Subcutaneous adipose tissue (tissue), 4 donors: ENCODE data around the gene GPA33. TPM values are rescaled to one million over a fixed set of nuclear protein-coding genes. Genes with fewer than 3 reads are reported as not detected.

Source experiments
- total RNA-seq, 4 donors: library from RNA; depleted of rRNA; stranded (reverse); fragments of >200 nt; gene quantifications; one replicate each; pipeline ENCODE4 v1.1.0, GENCODE V29; 2016
- TF ChIP-seq, protein P1 (sequence below): fragments of 450-650 bp; IDR thresholded peaks from one replicate; pipeline ENCODE4 v1.5.1; 2016; ENCODE audit warnings: low read depth, mild to moderate bottlenecking, control low read depth, antibody characterized with exemption, moderate library complexity

GPA33 gene
- total RNA-seq, 4 donors from 2014 or later, result 0.75 to 1.2 TPM; not detected in 2

DNA sequence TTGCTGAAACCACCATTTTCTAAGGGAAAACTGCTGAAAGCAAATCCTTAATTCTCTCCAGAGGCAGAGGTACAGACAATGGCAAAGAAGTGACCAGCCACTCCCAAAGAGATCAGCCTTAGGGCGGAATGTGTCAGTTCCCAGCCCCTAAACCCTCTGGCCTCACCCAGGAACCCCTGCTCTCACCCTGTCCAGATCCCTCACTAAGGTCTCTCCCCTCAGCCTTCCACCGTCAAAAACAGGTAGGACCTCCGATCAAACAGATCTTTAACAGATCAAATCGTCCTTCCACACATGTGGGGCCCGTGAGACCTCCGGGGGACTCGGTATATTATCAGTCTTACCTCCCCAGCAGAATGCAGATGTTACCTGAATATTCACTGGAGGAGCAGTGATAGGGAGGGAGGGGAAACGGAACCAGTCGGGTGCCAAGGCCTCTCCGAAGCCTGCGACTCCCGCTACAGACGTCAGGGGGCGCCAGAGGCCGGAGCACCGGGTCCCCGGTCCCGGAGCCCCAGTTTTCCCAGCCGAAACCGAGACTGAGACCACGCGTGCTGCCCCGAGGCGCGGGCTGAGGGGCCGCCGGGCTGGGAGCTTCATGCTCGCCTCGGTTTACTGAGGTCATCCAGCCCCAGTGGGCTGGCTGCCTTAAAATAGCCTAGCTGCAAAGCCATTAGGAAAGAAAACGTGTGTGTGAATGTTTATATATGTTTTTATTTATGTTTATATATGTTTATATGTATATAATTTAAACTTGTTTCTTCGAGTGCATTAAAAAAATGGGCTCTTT is 23.6 kb downstream of the GPA33 start:
- TF ChIP-seq, protein P1, sequence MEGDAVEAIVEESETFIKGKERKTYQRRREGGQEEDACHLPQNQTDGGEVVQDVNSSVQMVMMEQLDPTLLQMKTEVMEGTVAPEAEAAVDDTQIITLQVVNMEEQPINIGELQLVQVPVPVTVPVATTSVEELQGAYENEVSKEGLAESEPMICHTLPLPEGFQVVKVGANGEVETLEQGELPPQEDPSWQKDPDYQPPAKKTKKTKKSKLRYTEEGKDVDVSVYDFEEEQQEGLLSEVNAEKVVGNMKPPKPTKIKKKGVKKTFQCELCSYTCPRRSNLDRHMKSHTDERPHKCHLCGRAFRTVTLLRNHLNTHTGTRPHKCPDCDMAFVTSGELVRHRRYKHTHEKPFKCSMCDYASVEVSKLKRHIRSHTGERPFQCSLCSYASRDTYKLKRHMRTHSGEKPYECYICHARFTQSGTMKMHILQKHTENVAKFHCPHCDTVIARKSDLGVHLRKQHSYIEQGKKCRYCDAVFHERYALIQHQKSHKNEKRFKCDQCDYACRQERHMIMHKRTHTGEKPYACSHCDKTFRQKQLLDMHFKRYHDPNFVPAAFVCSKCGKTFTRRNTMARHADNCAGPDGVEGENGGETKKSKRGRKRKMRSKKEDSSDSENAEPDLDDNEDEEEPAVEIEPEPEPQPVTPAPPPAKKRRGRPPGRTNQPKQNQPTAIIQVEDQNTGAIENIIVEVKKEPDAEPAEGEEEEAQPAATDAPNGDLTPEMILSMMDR, result no peak

DNA sequence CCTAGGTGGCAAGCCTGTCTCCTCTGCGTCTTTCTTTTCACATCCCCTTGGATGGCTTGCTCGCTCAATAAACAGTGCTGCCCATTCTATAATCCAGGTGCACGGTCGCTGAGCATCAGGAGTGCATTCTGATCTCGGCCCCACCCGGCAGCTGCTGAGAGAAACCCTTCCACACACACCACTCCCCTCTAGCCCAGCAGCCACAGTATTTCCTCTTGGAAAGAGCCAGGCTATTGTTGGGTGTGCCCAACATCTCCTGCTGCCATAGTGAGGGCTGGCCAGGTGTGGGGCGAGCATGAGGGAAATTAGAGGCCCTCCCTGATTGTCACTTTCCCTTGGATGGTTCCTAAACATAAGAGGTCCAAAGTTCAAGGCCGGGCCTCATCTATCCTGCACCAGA is 24.7 kb downstream of the GPA33 start:
- TF ChIP-seq, protein P1, result no peak

DNA sequence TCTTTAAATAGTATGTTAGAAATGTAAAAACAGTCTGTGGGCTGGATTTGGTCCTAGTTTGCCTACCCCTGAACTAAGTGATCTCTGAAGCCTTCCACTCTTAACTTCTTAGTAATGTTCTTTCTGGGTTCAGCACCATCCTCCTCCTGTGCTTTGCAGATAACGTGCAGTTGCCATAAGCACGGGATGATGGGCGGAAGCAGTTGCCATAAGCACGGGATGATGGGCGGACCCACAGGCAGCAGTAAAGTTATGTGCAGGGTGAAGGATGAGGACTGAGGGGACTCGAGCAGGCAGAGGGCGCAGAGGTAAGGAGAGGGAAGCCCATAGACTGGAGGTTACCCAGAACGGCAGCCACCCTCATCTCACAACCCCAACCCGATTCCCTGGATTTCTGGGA is 25.6 kb downstream of the GPA33 start:
- TF ChIP-seq, protein P1, result no peak

DNA sequence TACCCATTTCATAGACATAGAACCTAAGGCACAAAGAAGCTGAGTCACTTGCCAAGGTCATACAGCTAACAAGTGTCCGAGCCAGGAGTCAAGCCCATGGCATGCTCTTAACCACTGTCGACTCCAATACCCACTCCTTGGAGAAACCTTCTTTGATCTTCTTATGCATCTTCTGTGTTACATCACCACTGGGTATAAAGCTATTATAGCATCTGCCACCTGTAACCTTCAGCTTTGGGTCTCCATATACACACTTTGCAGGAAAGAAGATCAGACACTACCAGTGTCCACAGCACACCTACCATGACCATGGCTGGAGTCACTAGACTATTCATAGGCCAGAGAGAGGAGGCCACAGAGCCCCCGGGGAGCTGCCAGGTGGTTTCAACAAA is 29.1 kb downstream of the GPA33 start:
- TF ChIP-seq, protein P1, result no peak

DNA sequence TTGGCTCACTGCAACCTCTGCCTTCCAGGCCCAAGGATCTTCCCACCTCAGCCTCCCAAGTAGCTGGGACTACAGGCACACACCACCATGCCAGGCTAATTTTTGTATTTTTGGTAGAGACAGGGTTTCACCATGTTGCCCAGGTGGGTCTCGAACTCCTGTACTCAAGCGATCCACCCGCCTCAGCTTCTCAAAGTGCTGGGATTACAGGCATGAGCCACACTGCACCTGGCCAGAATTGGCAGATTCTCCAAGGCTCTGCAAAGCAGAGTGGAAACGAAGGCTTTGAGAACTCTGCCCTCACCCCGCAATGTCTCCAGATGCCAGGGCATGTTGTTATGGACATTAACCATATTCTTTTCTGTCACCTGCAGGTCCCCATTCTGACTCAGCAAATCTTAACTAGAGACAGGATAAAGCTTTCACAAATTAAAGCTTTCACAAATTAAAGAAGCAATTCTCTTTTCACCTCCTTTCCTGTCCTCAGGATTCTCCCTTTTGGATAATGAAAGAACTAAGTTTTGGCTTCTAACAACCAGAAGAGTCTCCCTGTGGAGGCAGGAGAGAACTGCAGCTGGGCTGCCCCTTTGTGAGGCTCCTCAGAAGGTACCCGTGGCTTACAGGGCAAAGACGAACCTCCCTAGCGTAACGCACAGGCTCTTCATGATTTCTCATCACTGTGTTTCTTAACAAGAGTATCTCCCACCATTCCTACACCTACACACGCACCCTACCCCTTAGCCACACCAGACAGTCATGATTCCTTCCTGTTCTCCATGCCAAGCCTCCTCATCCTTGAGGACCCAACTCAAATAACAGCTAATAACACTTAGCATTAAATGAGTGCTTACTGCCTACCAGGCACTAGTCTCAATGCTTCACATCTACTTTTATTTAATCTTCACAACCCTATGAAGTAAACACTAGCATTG is 29.8 kb downstream of the GPA33 start:
- TF ChIP-seq, protein P1, result no peak

DNA sequence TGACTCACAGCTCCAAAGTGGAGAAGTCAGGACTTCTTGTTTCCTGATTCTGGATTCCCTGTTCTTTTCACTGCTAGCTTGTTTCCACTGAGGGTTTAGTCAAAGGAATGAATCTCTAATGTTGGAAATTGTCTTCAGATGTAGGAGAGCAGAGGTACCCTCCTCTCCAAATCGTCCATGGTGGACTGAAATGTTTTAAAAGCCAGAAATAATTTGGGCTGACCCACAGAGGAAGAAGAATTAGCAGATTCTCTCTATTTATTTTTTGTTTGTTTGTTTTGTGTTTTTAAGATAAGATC is 30.4 kb downstream of the GPA33 start:
- TF ChIP-seq, protein P1, result no peak
